Stimulated activated CD4-positive, alpha-beta T cell treated with anti-CD3 and anti-CD28 coated beads, Interleukin-15, amount 100 ng/mL, for 24 hours (primary cell): ENCODE data around the gene APC.
"Not testable (repeated sequence)": the region's sequence is repeated elsewhere in the genome, so short reads cannot be mapped to it uniquely, and the experiment has no call there.

ENCODE experiments used
- DNase-seq: peaks from one replicate; pipeline ENCODE4 v3.0.0-alpha.2; 2020

Gene APC

GRCh38 chr5:112861638-112861985, 123.9 kb downstream of the APC start:
- no peak for DNase-seq

GRCh38 chr5:112862085-112862484, 124.4 kb downstream of the APC start:
- DNase-seq = no peak

GRCh38 chr5:112863549-112863948, 125.9 kb downstream of the APC start:
- DNase-seq = no peak

- DNase-seq = no peak
Observed at GRCh38 chr5:112865128-112865527, 127.4 kb downstream of the APC start.

DNA sequence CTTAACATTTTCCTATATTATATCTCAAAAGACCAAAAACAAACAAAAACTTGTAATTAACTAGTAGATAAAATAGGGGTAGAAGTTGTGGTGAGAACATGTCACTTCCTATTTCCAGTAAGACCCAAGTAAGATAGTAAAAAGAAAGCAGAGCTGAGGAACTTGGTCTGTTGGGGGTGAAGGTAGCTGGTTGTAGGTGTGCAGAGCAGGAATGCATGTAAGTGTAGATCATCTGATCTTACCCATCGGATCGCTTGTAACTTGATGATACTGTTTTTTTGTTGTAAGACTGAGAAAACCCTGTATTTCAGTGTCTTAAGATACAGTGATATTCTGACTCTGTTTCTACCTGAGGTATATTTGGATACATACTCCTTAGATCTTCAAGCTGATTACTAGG, 129.1 kb downstream of the APC start:
- DNase-seq = no peak

DNA sequence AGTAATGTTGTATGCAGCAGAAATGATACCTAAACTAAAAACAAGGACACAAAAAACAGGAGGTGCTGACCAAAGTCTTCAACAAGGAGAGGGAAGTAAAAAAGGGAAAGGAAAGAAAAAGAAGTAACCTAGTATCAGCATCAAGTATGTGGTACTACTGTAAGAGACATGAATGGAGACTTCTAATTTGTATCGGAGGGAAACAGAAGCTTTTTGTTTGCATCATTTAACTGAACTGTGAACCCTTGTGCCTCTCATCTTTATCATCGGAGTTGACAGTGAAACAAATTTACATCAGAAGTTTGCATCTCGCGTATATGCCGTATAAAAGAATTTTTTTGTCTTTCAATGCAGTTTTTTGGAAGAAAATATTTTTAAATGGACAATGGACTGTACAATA, 129.7 kb downstream of the APC start:
- DNase-seq = no peak

GRCh38 chr5:112869948-112870347, 132.3 kb downstream of the APC start:
- DNase-seq = no peak

- DNase-seq = no peak
Observed at GRCh38 chr5:112870966-112871365, 133.3 kb downstream of the APC start.

DNA sequence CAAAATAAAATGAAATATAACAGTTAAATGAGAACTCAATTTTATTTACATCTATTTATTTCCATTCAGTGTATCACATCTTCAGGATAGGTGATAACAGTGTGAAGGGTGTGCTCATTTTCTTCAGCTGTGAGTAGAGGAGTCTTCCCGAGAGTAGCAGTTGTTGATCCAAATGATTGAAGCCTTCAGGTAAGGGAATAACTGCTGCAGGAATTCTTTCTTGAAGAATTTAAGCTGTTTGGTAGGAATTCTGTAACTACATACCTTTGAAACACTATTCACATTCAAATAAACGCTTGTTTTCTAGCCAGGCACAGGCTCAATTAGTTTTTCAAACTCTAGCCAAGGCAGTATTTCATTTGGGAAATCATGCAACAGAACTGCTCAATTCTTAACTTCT, 138.7 kb downstream of the APC start:
- no peak for DNase-seq

- DNase-seq = no peak
Observed at GRCh38 chr5:112878101-112878500, 140.4 kb downstream of the APC start.

- DNase-seq = peak; percentile 52
Observed at GRCh38 chr5:112878760-112879159, 141.1 kb downstream of the APC start.

GRCh38 chr5:112880219-112880964, 142.7 kb downstream of the APC start:
- DNase-seq = no peak

GRCh38 chr5:112883192-112883591, 145.5 kb downstream of the APC start:
- DNase-seq = no peak

DNA sequence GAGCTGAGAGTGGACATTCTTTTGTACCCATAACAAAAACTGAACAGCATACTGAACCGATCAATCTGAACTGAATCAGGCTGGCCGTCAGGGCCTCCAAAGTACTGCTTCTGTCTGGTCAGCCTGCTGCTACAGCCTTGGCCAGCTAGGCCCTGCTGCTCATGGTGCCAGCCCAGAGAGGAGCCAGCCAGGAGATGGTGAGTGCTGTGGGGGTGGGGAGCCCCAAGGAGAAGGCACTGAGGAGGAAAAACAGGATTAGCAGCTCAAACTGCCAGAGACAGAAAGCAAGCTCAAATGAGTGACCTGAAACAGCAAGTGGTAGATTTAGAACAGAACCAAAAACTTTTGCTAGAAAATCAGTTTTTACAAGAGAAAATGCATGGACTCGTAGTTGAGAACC, 147.3 kb downstream of the APC start:
- no peak for DNase-seq

DNA sequence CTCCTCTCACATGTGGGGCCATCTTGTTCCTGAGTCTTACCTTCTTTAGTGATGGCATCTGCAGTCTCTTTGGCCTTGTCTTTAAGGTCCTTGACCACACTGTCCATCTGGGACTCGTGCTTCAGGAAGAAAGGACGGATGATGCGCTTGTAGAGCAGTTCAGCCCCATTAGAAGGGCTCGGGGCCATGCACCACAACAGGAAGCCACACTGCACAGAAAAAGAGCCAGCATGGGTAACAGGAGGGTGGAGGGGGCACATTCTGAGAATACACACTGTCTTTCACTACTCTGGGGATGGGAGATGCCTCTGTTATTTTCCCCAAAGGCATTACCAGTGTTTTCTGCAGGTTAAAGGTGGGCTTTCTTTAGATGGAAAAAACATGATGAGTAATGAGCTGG, 149.3 kb downstream of the APC start:
- no peak for DNase-seq

GRCh38 chr5:112892066-112892465, 154.4 kb downstream of the APC start:
- DNase-seq = not testable (repeated sequence)

DNA sequence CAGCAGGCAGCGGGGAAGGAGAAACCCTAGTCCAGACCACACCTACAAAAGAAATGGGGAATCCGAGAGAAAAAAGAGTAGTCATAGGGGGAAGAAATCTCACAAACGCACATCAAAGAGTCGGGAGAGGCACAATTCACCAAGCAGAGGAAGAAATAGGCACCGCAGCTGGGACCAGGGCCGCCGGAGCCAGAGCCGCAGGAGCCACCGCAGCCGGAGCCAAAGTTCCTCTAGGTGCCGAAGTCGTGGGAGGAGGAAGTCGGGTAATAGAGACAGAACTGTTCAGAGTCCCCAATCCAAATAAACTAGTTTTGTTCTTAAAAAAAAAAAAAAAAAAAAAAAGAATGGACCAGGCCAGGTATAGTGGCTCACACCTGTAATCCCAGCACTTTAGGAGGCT, 155.1 kb downstream of the APC start:
- no peak for DNase-seq

DNA sequence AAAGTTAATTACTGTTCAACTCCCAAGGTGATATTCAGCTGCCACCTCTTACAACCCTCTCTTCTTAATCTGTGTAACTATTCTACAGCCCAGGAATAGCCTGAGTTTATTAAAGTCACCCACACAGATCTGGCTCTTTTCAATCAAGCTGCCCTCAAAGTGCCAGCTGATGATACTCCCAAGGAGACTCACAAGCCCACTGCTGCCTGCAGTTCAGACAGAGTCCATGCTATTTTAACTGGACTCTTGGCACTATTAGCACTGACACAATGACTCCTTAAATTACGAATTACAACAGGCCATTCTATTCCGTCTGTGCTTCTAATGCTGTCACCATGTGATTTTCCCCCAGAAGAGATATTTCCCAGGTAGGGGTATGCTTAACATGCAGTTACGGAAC, 158.0 kb downstream of the APC start:
- DNase-seq = no peak
